ENCODE measurements around the gene GCK.

Gene GCK

GRCh38 chr7:44196450-44196872, 7.2 kb upstream of the GCK start:
- TF ChIP-seq FOXM1 (IDR thresholded peaks at IDR 0.05; ENCODE audit: borderline replicate concordance, low read depth) (no peak), RAD21 (IDR thresholded peaks at IDR 0.05; ENCODE audit: low read depth) (peak; percentile 96), YY1 (IDR thresholded peaks at IDR 0.05; ENCODE audit: low read depth) (no peak), REST (IDR thresholded peaks at IDR 0.05; ENCODE audit: low read depth) (no peak), TAF1 (IDR thresholded peaks at IDR 0.05; ENCODE audit: low read depth) (no peak), USF1 (IDR thresholded peaks at IDR 0.05) (no peak), TCF12 (IDR thresholded peaks at IDR 0.05; ENCODE audit: low read depth) (no peak), EP300 (IDR thresholded peaks at IDR 0.05; ENCODE audit: borderline replicate concordance) (no peak)

DNA sequence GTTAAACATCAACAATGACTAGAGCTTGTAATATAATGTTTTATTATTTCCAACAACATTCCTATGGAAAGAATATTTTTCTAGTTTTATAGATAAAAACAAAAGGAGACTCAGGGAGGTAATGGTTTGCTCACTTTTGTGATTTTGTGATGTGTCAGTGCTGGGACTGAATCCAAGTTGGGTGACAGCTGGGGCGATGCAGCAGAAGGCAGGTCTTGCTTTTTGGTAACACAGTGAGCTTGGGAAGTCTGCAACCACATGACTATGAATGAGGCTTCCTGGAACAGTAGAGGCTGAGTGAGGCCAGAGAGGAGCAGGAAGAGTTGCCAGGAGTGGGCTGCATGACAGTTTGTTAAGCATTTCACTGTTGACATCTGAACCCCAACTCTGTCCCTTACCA, 6.7 kb upstream of the GCK start:
- TF ChIP-seq FOXM1 (IDR thresholded peaks at IDR 0.05; ENCODE audit: borderline replicate concordance, low read depth), result no peak
- no peak for TF ChIP-seq MAX (IDR thresholded peaks at IDR 0.05)
- no peak for TF ChIP-seq CREB1 (IDR thresholded peaks at IDR 0.05; ENCODE audit: low read depth)
- no peak for TF ChIP-seq TEAD4 (IDR thresholded peaks at IDR 0.05)
- no peak for TF ChIP-seq EGR1 (IDR thresholded peaks at IDR 0.05)
- TF ChIP-seq TCF12 (IDR thresholded peaks at IDR 0.05; ENCODE audit: low read depth), result no peak
- no peak for TF ChIP-seq NFIC (IDR thresholded peaks at IDR 0.05)
- TF ChIP-seq USF1 (IDR thresholded peaks at IDR 0.05), result no peak
- no peak for TF ChIP-seq CEBPB (IDR thresholded peaks at IDR 0.05)
- TF ChIP-seq EP300 (IDR thresholded peaks at IDR 0.05; ENCODE audit: borderline replicate concordance), result no peak
- TF ChIP-seq REST (IDR thresholded peaks at IDR 0.05; ENCODE audit: low read depth), result no peak

- no peak for TF ChIP-seq EGR1 (IDR thresholded peaks at IDR 0.05)
- TF ChIP-seq CREB1 (IDR thresholded peaks at IDR 0.05; ENCODE audit: low read depth), result no peak
- no peak for TF ChIP-seq USF1 (IDR thresholded peaks at IDR 0.05)
- TF ChIP-seq REST (IDR thresholded peaks at IDR 0.05; ENCODE audit: low read depth), result no peak
- no peak for TF ChIP-seq YY1 (IDR thresholded peaks at IDR 0.05; ENCODE audit: low read depth)
- no peak for TF ChIP-seq NFIC (IDR thresholded peaks at IDR 0.05)
Observed at GRCh38 chr7:44194562-44195145, 5.4 kb upstream of the GCK start.

GRCh38 chr7:44194069-44194468, 4.8 kb upstream of the GCK start:
- TF ChIP-seq NFIC (IDR thresholded peaks at IDR 0.05), result no peak
- no peak for TF ChIP-seq MAX (IDR thresholded peaks at IDR 0.05)
